ENCODE measurements around the gene RAP1B. TPM values are rescaled to one million over a fixed set of nuclear protein-coding genes. Genes with fewer than 3 reads are reported as not detected.
"Not testable (repeated sequence)": the region's sequence is repeated elsewhere in the genome, so short reads cannot be mapped to it uniquely, and the experiment has no call there.

Gene RAP1B
- total RNA-seq, 1 donor from 2014 or later: 206 TPM

DNA sequence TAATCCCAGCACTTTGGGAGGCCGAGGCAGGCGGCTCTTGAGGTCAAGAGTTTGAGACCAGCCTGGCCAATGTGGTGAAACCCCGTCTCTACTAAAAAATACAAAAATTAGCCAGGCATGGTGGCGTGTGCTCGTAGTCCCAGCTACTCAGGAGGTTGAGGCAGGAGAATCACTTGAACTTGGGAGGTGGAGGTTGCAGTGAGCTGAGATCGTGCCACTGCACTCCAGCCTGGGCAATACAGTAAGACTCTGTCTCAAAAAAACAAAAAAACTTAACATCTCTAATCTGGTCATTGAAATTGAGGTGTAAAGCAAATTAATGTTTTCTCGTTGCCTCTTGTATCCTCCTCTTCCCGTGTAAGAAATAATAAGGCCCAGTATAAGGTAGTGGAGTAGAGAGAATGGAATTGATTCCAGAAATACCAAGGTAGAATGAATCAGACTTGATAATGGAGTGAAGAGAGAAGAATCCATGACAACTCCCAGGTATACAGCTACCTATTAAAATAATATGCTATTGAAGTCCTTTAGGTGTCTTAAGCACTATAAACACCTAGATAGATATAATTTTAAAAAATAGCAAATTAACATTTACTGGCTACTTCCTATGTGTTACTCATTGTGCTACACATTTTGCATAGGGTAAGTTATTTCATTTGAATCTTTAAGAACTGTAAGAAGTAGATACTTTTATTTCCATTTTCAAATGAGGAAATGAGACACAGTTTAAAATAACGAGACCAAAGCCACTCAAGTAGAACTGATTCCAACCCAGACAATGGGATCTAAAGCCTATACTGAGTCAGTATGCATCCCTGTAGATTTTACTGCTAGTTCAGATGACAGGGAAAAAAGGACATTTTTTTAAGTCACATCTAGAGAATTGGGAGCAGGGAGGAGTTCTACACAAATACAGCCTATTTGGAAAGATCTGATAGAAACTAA is 23.2 kb downstream of the RAP1B start:
- H3K27ac Mint-ChIP-seq (ENCODE audit: unreplicated experiment): no peak overlapping the region

DNA sequence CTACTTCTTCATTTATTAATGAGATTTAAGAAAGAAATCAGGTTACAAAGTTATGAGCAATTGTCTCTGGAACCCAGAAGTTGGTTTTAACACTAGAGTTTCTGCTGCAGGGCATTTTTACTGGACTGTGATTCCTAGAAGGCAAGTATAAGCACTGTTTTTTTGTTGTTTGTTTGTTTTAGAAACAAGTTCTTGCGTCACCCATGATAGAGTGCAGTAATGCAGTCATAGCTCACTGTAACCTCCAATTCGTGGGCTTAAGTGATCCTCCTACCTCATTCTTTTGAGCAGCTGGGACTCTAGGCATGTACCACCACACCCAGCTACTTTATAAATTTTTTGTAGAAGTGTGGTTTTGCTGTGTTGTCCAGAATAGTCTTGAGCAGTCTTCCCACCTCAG is 25.6 kb downstream of the RAP1B start:
- Mint-ChIP-seq H3K27me3 (ENCODE audit: unreplicated experiment) (no peaks in the 10 kb centered on the region), H3K4me1 (ENCODE audit: unreplicated experiment) (peaks cover 17% of the 10 kb centered on the region), H3K9me3 (ENCODE audit: unreplicated experiment) (no peaks in the 10 kb centered on the region), H3K36me3 (ENCODE audit: low read depth, unreplicated experiment) (no peaks in the 10 kb centered on the region), H3K4me3 (ENCODE audit: unreplicated experiment) (no peak overlapping the region), H3K27ac (ENCODE audit: unreplicated experiment) (peak overlapping the region; percentile 52)
- no peak for DNase-seq (ENCODE audit: low spot score)
- TF ChIP-seq, protein P1, sequence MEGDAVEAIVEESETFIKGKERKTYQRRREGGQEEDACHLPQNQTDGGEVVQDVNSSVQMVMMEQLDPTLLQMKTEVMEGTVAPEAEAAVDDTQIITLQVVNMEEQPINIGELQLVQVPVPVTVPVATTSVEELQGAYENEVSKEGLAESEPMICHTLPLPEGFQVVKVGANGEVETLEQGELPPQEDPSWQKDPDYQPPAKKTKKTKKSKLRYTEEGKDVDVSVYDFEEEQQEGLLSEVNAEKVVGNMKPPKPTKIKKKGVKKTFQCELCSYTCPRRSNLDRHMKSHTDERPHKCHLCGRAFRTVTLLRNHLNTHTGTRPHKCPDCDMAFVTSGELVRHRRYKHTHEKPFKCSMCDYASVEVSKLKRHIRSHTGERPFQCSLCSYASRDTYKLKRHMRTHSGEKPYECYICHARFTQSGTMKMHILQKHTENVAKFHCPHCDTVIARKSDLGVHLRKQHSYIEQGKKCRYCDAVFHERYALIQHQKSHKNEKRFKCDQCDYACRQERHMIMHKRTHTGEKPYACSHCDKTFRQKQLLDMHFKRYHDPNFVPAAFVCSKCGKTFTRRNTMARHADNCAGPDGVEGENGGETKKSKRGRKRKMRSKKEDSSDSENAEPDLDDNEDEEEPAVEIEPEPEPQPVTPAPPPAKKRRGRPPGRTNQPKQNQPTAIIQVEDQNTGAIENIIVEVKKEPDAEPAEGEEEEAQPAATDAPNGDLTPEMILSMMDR (IDR thresholded peaks at IDR 0.05; ENCODE audit: unreplicated experiment): no peak

More for the DNA sequence above, 23.2 kb downstream of the RAP1B start:
- H3K4me1 Mint-ChIP-seq (ENCODE audit: unreplicated experiment): peaks cover 6% of the 10 kb centered on the region
- H3K9me3 Mint-ChIP-seq (ENCODE audit: unreplicated experiment): no peaks in the 10 kb centered on the region
- no peak for DNase-seq (ENCODE audit: low spot score)
- TF ChIP-seq, protein P1 (IDR thresholded peaks at IDR 0.05; ENCODE audit: unreplicated experiment): no peak
- H3K4me3 Mint-ChIP-seq (ENCODE audit: unreplicated experiment): no peak overlapping the region
- H3K36me3 Mint-ChIP-seq (ENCODE audit: low read depth, unreplicated experiment): no peaks in the 10 kb centered on the region
- peaks cover 2% of the 10 kb centered on the region for H3K27me3 Mint-ChIP-seq (ENCODE audit: unreplicated experiment)

DNA sequence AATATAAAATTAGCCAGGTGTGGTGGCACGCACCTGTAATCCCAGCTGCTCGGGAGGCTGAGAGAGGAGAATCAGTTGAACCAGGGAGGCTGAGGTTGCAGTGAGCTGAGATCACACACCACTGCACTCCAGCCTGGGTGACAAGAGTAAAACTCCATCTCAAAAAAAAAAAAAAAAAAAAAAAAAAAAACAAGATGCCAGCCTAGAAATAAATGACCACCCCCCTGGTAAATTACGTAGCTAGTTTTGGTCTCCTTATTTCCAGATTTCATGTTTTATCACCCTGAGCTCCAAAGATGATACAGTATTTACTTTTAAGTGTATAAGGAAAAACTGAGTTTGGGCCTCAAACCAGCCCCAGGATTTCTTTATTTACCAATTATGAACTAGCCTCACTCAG is 26.7 kb downstream of the RAP1B start:
- not testable (repeated sequence) for H3K36me3 Mint-ChIP-seq (ENCODE audit: low read depth, unreplicated experiment); H3K27ac Mint-ChIP-seq (ENCODE audit: unreplicated experiment); H3K4me3 Mint-ChIP-seq (ENCODE audit: unreplicated experiment); H3K9me3 Mint-ChIP-seq (ENCODE audit: unreplicated experiment); DNase-seq (ENCODE audit: low spot score); H3K27me3 Mint-ChIP-seq (ENCODE audit: unreplicated experiment)
- peaks cover 17% of the 10 kb centered on the region for H3K4me1 Mint-ChIP-seq (ENCODE audit: unreplicated experiment)

DNA sequence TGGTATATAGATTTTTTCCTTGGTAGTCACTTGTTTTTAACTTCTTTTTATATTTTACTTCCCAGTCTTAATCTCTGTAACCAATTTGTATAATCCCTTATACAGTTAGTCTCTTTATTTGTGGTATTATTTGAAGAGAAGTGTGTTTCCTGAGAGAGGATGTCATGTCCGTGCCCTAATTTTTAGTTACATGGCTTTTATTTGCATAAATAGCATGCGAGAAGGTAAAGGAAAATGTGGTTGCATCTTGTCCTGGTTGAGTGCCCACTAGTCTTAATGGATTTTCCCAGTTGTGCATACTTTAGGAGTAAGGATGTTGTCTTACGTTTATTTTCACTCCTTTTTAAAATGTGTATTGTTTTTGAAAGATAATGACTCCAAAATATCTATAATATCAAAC is 27.5 kb downstream of the RAP1B start:
- no peaks in the 10 kb centered on the region for H3K9me3 Mint-ChIP-seq (ENCODE audit: unreplicated experiment)
- H3K4me3 Mint-ChIP-seq (ENCODE audit: unreplicated experiment): no peak overlapping the region
- peak overlapping the region; percentile 34 for H3K27ac Mint-ChIP-seq (ENCODE audit: unreplicated experiment)
- H3K27me3 Mint-ChIP-seq (ENCODE audit: unreplicated experiment): peaks cover 1% of the 10 kb centered on the region
- DNase-seq (ENCODE audit: low spot score): no peak
- TF ChIP-seq, protein P1 (IDR thresholded peaks at IDR 0.05; ENCODE audit: unreplicated experiment): no peak
- no peaks in the 10 kb centered on the region for H3K36me3 Mint-ChIP-seq (ENCODE audit: low read depth, unreplicated experiment)
- peaks cover 17% of the 10 kb centered on the region for H3K4me1 Mint-ChIP-seq (ENCODE audit: unreplicated experiment)

DNA sequence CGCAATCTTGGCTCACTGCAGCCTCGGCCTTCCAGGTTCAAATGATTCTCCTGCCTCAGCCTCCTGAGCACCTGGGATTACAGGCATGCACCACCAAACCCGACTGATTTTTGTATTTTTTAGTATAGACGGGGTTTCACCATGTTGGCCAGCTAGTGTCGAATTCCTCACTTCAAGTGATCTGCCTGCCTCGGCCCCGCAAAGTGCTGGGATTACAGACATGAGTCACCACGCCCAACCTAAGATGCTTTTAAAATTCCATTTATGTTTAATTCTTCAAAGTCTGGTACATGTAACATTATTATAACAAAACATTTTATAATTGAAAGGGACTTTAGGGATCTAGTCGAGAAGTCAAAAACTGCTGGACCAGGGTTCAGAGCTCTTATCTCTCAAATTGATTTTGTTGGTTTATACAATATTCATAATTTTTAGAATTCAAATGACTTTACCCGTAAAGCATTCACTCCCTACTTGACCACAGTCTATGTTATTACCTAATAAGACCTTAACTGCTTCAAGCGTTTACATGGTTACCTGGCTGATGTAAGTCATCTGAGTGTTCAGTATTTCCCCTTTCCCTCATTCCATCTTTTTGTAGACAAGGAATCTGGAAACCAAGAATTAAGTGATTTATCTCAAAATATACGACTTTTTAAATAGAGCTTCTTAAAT is 28.2 kb downstream of the RAP1B start:
- peaks cover 1% of the 10 kb centered on the region for H3K27me3 Mint-ChIP-seq (ENCODE audit: unreplicated experiment)
- TF ChIP-seq, protein P1 (IDR thresholded peaks at IDR 0.05; ENCODE audit: unreplicated experiment): no peak
- DNase-seq (ENCODE audit: low spot score): no peak
- H3K36me3 Mint-ChIP-seq (ENCODE audit: low read depth, unreplicated experiment): no peaks in the 10 kb centered on the region
- H3K9me3 Mint-ChIP-seq (ENCODE audit: unreplicated experiment): no peaks in the 10 kb centered on the region
- no peak overlapping the region for H3K4me3 Mint-ChIP-seq (ENCODE audit: unreplicated experiment)
- H3K4me1 Mint-ChIP-seq (ENCODE audit: unreplicated experiment): peaks cover 15% of the 10 kb centered on the region
- H3K27ac Mint-ChIP-seq (ENCODE audit: unreplicated experiment): no peak overlapping the region

All from endothelial cell (in vitro differentiated cells).